Measurements from ENCODE around the gene CLDN11.

The CLDN11 gene

GRCh38 chr3:170418422-170419398 lies at the start of gene CLDN11:
TSS of gene CLDN11 (plus strand) at chr3:170418868. CDS start at chr3:170419067, 199 bp downstream.
- Mint-ChIP-seq H3K9me3 (no peaks in the 10 kb centered on the region), H3K4me1 (peaks cover 15% of the 10 kb centered on the region), H3K27ac (no peak within 1 kb of the TSS), H3K36me3 (no peaks in the 10 kb centered on the region), H3K27me3 (peaks cover 54% of the 10 kb centered on the region), H3K4me3 (peak within 1 kb of the TSS; percentile 60)
- CTCF ChIA-PET = interaction anchor here (1.3 to 10.1 kb wide), 2 partner anchors 13 to 393 kb away, joined by 3 to 164 read pairs; no protein-coding TSS in a partner anchor
- no peak for DNase-seq

GRCh38 chr3:170368921-170369320 lies 49.7 kb upstream of the CLDN11 start:
- CTCF ChIA-PET = interaction anchor here (0.9 kb wide), 1 partner anchor 10 kb away, joined by 3 read pairs; no protein-coding TSS in a partner anchor
- Mint-ChIP-seq H3K9me3 (no peaks in the 10 kb centered on the region), H3K36me3 (peaks cover 10% of the 10 kb centered on the region), H3K4me3 (no peak overlapping the region), H3K27ac (no peak overlapping the region), H3K27me3 (no peaks in the 10 kb centered on the region), H3K4me1 (peaks cover 7% of the 10 kb centered on the region)
- no peak for DNase-seq

- peaks cover 3% of the 10 kb centered on the region for H3K36me3 Mint-ChIP-seq
- H3K9me3 Mint-ChIP-seq = no peaks in the 10 kb centered on the region
- H3K4me3 Mint-ChIP-seq = no peak overlapping the region
- CTCF ChIA-PET = no interaction called here
- no peaks in the 10 kb centered on the region for H3K27me3 Mint-ChIP-seq
- peaks cover 2% of the 10 kb centered on the region for H3K4me1 Mint-ChIP-seq
- no peak for DNase-seq
- H3K27ac Mint-ChIP-seq = no peak overlapping the region
Measured at GRCh38 chr3:170372190-170372879, 46.3 kb upstream of the CLDN11 start.

- Mint-ChIP-seq H3K27ac (no peak overlapping the region), H3K4me1 (no peaks in the 10 kb centered on the region), H3K9me3 (no peaks in the 10 kb centered on the region), H3K27me3 (no peaks in the 10 kb centered on the region), H3K36me3 (peaks cover 34% of the 10 kb centered on the region), H3K4me3 (no peak overlapping the region)
- DNase-seq = no peak
- CTCF ChIA-PET = interaction anchor here (0.6 kb wide), 1 partner anchor 255 kb away, joined by 3 read pairs; no protein-coding TSS in a partner anchor
Measured at GRCh38 chr3:170383567-170383966, 35.1 kb upstream of the CLDN11 start.

GRCh38 chr3:170386468-170386867 lies 32.2 kb upstream of the CLDN11 start:
- Mint-ChIP-seq H3K9me3 (no peaks in the 10 kb centered on the region), H3K27me3 (no peaks in the 10 kb centered on the region), H3K36me3 (peaks cover 34% of the 10 kb centered on the region), H3K27ac (no peak overlapping the region), H3K4me1 (no peaks in the 10 kb centered on the region), H3K4me3 (no peak overlapping the region)
- CTCF ChIA-PET = no interaction called here
- no peak for DNase-seq

- Mint-ChIP-seq H3K4me3 (no peak overlapping the region), H3K9me3 (no peaks in the 10 kb centered on the region), H3K27ac (no peak overlapping the region), H3K4me1 (no peaks in the 10 kb centered on the region), H3K27me3 (no peaks in the 10 kb centered on the region), H3K36me3 (peaks cover 37% of the 10 kb centered on the region)
- CTCF ChIA-PET = no interaction called here
- DNase-seq = no peak
Measured at GRCh38 chr3:170387950-170388349, 30.7 kb upstream of the CLDN11 start.

GRCh38 chr3:170391108-170391507 lies 27.6 kb upstream of the CLDN11 start:
- CTCF ChIA-PET = interaction anchor here (0.8 kb wide), 1 partner anchor 16 kb away, joined by 3 read pairs; no protein-coding TSS in a partner anchor
- no peaks in the 10 kb centered on the region for H3K4me1 Mint-ChIP-seq
- peaks cover 25% of the 10 kb centered on the region for H3K36me3 Mint-ChIP-seq
- no peaks in the 10 kb centered on the region for H3K9me3 Mint-ChIP-seq
- no peaks in the 10 kb centered on the region for H3K27me3 Mint-ChIP-seq
- H3K27ac Mint-ChIP-seq = no peak overlapping the region
- DNase-seq = no peak
- H3K4me3 Mint-ChIP-seq = no peak overlapping the region

GRCh38 chr3:170397685-170398084 lies 21.0 kb upstream of the CLDN11 start:
- Mint-ChIP-seq H3K9me3 (no peaks in the 10 kb centered on the region), H3K27ac (no peak overlapping the region), H3K36me3 (no peaks in the 10 kb centered on the region), H3K27me3 (no peaks in the 10 kb centered on the region), H3K4me3 (no peak overlapping the region), H3K4me1 (no peaks in the 10 kb centered on the region)
- CTCF ChIA-PET = interaction anchor here (1.1 kb wide), 1 partner anchor 414 kb away, joined by 3 read pairs; no protein-coding TSS in a partner anchor
- no peak for DNase-seq

- CTCF ChIA-PET = interaction anchor here (0.7 kb wide), 1 partner anchor 27 kb away, joined by 3 read pairs; no protein-coding TSS in a partner anchor
- no peak for DNase-seq
- Mint-ChIP-seq H3K27me3 (no peaks in the 10 kb centered on the region), H3K4me3 (no peak overlapping the region), H3K36me3 (no peaks in the 10 kb centered on the region), H3K9me3 (no peaks in the 10 kb centered on the region), H3K4me1 (no peaks in the 10 kb centered on the region), H3K27ac (no peak overlapping the region)
Measured at GRCh38 chr3:170405101-170405500, 13.6 kb upstream of the CLDN11 start.

- no peak overlapping the region for H3K4me3 Mint-ChIP-seq
- no peaks in the 10 kb centered on the region for H3K36me3 Mint-ChIP-seq
- H3K27me3 Mint-ChIP-seq = peaks cover 10% of the 10 kb centered on the region
- H3K9me3 Mint-ChIP-seq = no peaks in the 10 kb centered on the region
- no peaks in the 10 kb centered on the region for H3K4me1 Mint-ChIP-seq
- CTCF ChIA-PET = interaction anchor here (0.6 to 10.1 kb wide), 13 partner anchors 16 to 585 kb away, joined by 3 to 164 read pairs (median 4); no protein-coding TSS in a partner anchor
- DNase-seq = no peak
- no peak overlapping the region for H3K27ac Mint-ChIP-seq
Measured at GRCh38 chr3:170410428-170411029, 8.1 kb upstream of the CLDN11 start.

- no peak overlapping the region for H3K27ac Mint-ChIP-seq
- H3K4me3 Mint-ChIP-seq = no peak overlapping the region
- H3K27me3 Mint-ChIP-seq = peaks cover 27% of the 10 kb centered on the region
- CTCF ChIA-PET = interaction anchor here (0.8 to 10.1 kb wide), 14 partner anchors 10 to 650 kb away, joined by 3 to 164 read pairs (median 4); no protein-coding TSS in a partner anchor
- H3K4me1 Mint-ChIP-seq = peaks cover 3% of the 10 kb centered on the region
- DNase-seq = no peak
- no peaks in the 10 kb centered on the region for H3K9me3 Mint-ChIP-seq
- no peaks in the 10 kb centered on the region for H3K36me3 Mint-ChIP-seq
Measured at GRCh38 chr3:170413291-170413690, 5.4 kb upstream of the CLDN11 start.

GRCh38 chr3:170414202-170414663 lies 4.4 kb upstream of the CLDN11 start:
- H3K4me3 Mint-ChIP-seq = no peak overlapping the region
- H3K36me3 Mint-ChIP-seq = no peaks in the 10 kb centered on the region
- H3K27me3 Mint-ChIP-seq = peaks cover 37% of the 10 kb centered on the region
- DNase-seq = peak; percentile 52
- CTCF ChIA-PET = interaction anchor here (0.7 to 10.1 kb wide), 29 partner anchors 9 to 651 kb away, joined by 3 to 164 read pairs (median 3); no protein-coding TSS in a partner anchor
- peaks cover 8% of the 10 kb centered on the region for H3K4me1 Mint-ChIP-seq
- no peak overlapping the region for H3K27ac Mint-ChIP-seq
- H3K9me3 Mint-ChIP-seq = no peaks in the 10 kb centered on the region

- Mint-ChIP-seq H3K27ac (no peak overlapping the region), H3K4me3 (no peak overlapping the region), H3K4me1 (peaks cover 15% of the 10 kb centered on the region), H3K9me3 (no peaks in the 10 kb centered on the region), H3K36me3 (no peaks in the 10 kb centered on the region), H3K27me3 (peaks cover 61% of the 10 kb centered on the region)
- CTCF ChIA-PET = interaction anchor here (0.6 to 10.1 kb wide), 3 partner anchors 15 to 395 kb away, joined by 3 to 164 read pairs (median 3); no protein-coding TSS in a partner anchor
- DNase-seq = no peak
Measured at GRCh38 chr3:170417090-170417489, 1.6 kb upstream of the CLDN11 start.

All from activated naive CD4-positive, alpha-beta T cell treated with anti-CD3 and anti-CD28 coated beads, Interleukin-2, amount 10 ng/mL, durations not matched to agents 7 days and 5 days (primary cell).